ENCODE measurements around the gene DGUOK.

The DGUOK gene

GRCh38 chr2:73979686-73980085 is 53.0 kb downstream of the DGUOK start:
- no peak for DNase-seq (ENCODE audit: low read depth, low spot score)

GRCh38 chr2:73980566-73980965 is 53.9 kb downstream of the DGUOK start:
- DNase-seq (ENCODE audit: low read depth, low spot score) = no peak

GRCh38 chr2:73981081-73982001 is 54.7 kb downstream of the DGUOK start:
- no peak for DNase-seq (ENCODE audit: low read depth, low spot score)

- no peak for DNase-seq (ENCODE audit: low read depth, low spot score)
These were observed 55.5 kb downstream of the DGUOK start for GRCh38 chr2:73982140-73982617.

GRCh38 chr2:73983322-73984202 is 56.9 kb downstream of the DGUOK start:
- DNase-seq (ENCODE audit: low read depth, low spot score) = no peak

- no peak for DNase-seq (ENCODE audit: low read depth, low spot score)
These were observed 57.7 kb downstream of the DGUOK start, which contains the start of gene TET3 for GRCh38 chr2:73984203-73984921. TSS of gene TET3 (plus strand) at chr2:73984910. CDS start at chr2:73986404, 1,494 bp downstream.

GRCh38 chr2:73984922-73985307 is 58.2 kb downstream of the DGUOK start:
- DNase-seq (ENCODE audit: low read depth, low spot score) = no peak

GRCh38 chr2:73985308-73986084 is 58.8 kb downstream of the DGUOK start:
- DNase-seq (ENCODE audit: low read depth, low spot score) = no peak

GRCh38 chr2:73986085-73986681 is 59.5 kb downstream of the DGUOK start:
- no peak for DNase-seq (ENCODE audit: low read depth, low spot score)

GRCh38 chr2:73987109-73987947 is 60.6 kb downstream of the DGUOK start:
- no peak for DNase-seq (ENCODE audit: low read depth, low spot score)

GRCh38 chr2:73987948-73988700 is 61.4 kb downstream of the DGUOK start:
- no peak for DNase-seq (ENCODE audit: low read depth, low spot score)

GRCh38 chr2:73989972-73990371 is 63.3 kb downstream of the DGUOK start:
- DNase-seq (ENCODE audit: low read depth, low spot score) = no peak

- DNase-seq (ENCODE audit: low read depth, low spot score) = no peak
These were observed 63.9 kb downstream of the DGUOK start for GRCh38 chr2:73990531-73990930.

- no peak for DNase-seq (ENCODE audit: low read depth, low spot score)
These were observed 65.4 kb downstream of the DGUOK start for GRCh38 chr2:73992036-73992435.

GRCh38 chr2:73993376-73993775 is 66.7 kb downstream of the DGUOK start:
- no peak for DNase-seq (ENCODE audit: low read depth, low spot score)

- no peak for DNase-seq (ENCODE audit: low read depth, low spot score)
These were observed 67.1 kb downstream of the DGUOK start for GRCh38 chr2:73993778-73994177.

GRCh38 chr2:73994178-73994831 is 67.6 kb downstream of the DGUOK start:
- DNase-seq (ENCODE audit: low read depth, low spot score) = no peak

- no peak for DNase-seq (ENCODE audit: low read depth, low spot score)
These were observed 69.1 kb downstream of the DGUOK start for GRCh38 chr2:73995810-73996209.

All from iPS DF 19.7 (cell line).